Ovary (tissue), 3 donors: ENCODE results near the gene ADAM12.

Experiments
- CTCF ChIP-seq, 3 donors: fragments of 450-650 bp in 2 of 3; fragments of 200-600 bp in 1 of 3; IDR thresholded peaks; one replicate each; pipeline versions ENCODE4 v1.5.1 to v1.8.0; 2016 to 2022; ENCODE audit warnings: antibody characterized with exemption in 3 of 3, mild to moderate bottlenecking in 1 of 3
- EP300 ChIP-seq: sonication (generic); formaldehyde crosslinking; IDR thresholded peaks from one replicate; pipeline ENCODE4 v1.6.1; 2017; ENCODE audit warnings: antibody characterized with exemption
- POLR2A ChIP-seq: fragments of 450-650 bp; IDR thresholded peaks from one replicate; pipeline ENCODE4 v1.6.1; 2017; ENCODE audit warnings: antibody characterized with exemption, mild to moderate bottlenecking, moderate library complexity
- donor health status: DM: no; HTN: no; CAD: no.

DNA sequence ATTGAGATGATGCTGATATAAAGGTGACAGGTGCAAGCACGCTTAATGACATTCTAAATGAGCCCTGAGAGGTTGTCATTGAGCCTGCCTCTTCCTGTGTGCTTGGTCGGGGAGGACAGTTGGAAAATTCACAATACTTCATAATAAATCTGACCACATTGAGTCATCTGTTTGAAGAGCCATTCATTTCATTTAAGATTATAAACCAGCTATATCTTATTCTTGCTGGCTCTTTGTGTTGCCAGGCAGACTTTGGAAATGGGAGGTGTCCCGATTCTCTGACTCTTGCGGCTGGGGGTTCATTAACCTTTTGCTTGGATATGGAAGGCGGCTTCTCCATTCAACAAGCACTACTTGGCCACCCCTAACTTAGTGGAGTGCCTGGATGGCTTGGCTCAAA lies 293.7 kb downstream of the ADAM12 start:
- TF ChIP-seq CTCF (IDR thresholded peaks at IDR 0.05) (no peak), POLR2A (no peak), EP300 (no peak)
